Measurements from ENCODE around the gene SPOUT1. TPM values are rescaled to one million over a fixed set of nuclear protein-coding genes. Genes with fewer than 3 reads are reported as not detected.
"Not testable (repeated sequence)": the region's sequence is repeated elsewhere in the genome, so short reads cannot be mapped to it uniquely, and the experiment has no call there.

Gene SPOUT1
- total RNA-seq, 1 donor from 2014 or later = 34.6 TPM

DNA sequence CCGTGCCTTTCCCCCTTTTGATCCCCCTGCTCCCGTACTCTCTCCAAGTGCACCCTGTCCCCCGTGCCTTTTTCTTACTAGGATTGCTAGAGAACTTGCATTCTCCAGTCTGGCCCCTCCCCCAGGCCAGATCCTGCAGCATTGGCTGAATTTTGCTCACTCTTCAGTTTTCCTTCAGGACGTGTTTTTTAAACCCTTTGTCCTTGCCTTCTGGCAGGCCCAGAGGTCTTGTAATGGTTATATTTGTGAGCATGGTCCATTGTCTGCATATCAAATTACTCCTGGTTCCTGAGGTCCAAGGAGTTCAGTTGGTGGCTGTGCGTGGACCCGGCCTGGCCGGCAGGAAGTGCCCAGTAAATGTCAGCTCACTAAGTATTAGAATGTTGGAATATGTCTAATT, 41.9 kb downstream of the SPOUT1 start:
- no peaks in the 10 kb centered on the region for H3K27me3 Mint-ChIP-seq (ENCODE audit: low read depth)
- TF ChIP-seq, protein P1, sequence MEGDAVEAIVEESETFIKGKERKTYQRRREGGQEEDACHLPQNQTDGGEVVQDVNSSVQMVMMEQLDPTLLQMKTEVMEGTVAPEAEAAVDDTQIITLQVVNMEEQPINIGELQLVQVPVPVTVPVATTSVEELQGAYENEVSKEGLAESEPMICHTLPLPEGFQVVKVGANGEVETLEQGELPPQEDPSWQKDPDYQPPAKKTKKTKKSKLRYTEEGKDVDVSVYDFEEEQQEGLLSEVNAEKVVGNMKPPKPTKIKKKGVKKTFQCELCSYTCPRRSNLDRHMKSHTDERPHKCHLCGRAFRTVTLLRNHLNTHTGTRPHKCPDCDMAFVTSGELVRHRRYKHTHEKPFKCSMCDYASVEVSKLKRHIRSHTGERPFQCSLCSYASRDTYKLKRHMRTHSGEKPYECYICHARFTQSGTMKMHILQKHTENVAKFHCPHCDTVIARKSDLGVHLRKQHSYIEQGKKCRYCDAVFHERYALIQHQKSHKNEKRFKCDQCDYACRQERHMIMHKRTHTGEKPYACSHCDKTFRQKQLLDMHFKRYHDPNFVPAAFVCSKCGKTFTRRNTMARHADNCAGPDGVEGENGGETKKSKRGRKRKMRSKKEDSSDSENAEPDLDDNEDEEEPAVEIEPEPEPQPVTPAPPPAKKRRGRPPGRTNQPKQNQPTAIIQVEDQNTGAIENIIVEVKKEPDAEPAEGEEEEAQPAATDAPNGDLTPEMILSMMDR (IDR thresholded peaks at IDR 0.05; ENCODE audit: unreplicated experiment) = no peak
- H3K36me3 Mint-ChIP-seq = peaks cover under 1% of the 10 kb centered on the region
- DNase-seq (ENCODE audit: low spot score in 2 of 2, unreplicated experiment in 2 of 2) = no peak
- peak overlapping the region; percentile 95 for H3K4me3 Mint-ChIP-seq
- H3K27ac Mint-ChIP-seq = peak overlapping the region; percentile 95
- peaks cover 8% of the 10 kb centered on the region for H3K4me1 Mint-ChIP-seq
- H3K9me3 Mint-ChIP-seq = no peaks in the 10 kb centered on the region

DNA sequence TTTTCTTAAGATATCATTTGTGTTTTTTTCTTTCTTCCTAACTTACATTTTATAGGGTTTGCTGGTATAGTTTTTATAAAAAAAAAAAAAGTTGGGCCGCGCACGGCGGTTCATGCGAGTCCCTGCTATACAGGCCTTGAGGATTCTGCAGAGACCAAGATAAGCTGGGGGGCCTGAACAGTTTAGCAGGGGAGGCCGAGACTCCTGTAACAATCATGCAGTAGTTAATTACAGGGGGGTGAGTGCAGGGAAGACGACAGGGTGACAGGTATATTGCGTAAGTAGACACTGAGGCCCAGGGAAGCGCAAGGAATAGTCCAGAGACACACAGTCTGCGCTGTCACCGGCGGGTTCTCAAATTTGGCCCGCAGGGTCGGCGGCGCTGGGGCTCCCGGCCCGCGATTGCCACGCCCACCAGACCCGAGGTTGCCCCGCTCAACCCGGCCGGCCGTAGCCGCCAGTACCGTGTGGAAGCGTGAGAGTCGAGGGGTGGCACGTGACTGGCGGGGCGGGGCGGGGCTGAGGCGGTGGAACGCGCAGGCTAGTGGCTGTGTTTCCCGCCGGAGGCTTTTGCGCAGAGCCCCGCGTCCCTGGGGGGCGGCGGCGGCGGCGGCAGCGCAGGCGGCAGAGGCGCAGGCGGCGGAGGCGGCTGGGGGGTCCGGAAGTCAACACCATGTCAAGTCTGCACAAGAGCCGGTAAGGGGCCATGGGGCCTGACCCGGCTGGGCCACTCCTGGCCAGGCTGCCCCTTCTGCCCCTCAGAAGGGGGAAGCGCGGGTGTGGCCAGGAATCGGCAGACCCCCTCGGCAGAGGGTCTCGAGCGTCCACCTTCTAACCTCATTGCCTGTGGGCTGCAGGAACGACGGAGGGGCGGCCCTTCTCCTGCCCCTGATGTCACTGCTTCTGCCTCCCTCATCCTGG, 42.7 kb downstream of the SPOUT1 start, which contains the start of gene TBC1D13:
TSS of gene TBC1D13 (plus strand) at position 573 of the 921 bp plus-strand sequence. CDS start at position 674, 101 bp downstream.
- Mint-ChIP-seq H3K27me3 (ENCODE audit: low read depth) (no peaks in the 10 kb centered on the region), H3K27ac (peak within 1 kb of the TSS; percentile 95), H3K9me3 (no peaks in the 10 kb centered on the region), H3K36me3 (no peaks in the 10 kb centered on the region), H3K4me3 (peak within 1 kb of the TSS; percentile 95), H3K4me1 (peaks cover 8% of the 10 kb centered on the region)
- TF ChIP-seq, protein P1 (IDR thresholded peaks at IDR 0.05; ENCODE audit: unreplicated experiment) = no peak
- DNase-seq (ENCODE audit: low spot score in 2 of 2, unreplicated experiment in 2 of 2) = peak; percentile 80 to 90

DNA sequence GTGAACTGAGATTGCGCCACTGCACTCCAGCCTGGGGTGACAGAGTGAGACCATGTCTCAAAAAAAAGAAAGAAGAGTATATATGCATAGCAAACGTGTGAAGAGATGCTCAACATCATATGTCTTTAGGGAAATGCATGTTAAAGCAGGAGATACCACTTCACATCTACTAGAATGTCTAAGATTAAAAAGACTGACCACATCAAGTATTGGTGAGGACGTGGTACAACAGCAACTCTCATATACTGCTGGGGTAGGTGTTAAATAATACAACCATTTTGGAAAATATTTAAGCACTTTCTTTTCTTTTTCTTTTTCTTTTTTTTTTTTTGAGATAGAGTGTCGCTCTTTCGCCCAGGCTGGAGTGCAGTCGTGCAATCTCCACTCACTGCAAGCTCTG, 44.2 kb downstream of the SPOUT1 start:
- no peak overlapping the region for H3K4me3 Mint-ChIP-seq
- no peaks in the 10 kb centered on the region for H3K36me3 Mint-ChIP-seq
- no peak overlapping the region for H3K27ac Mint-ChIP-seq
- TF ChIP-seq, protein P1 (IDR thresholded peaks at IDR 0.05; ENCODE audit: unreplicated experiment) = no peak
- peaks cover 8% of the 10 kb centered on the region for H3K4me1 Mint-ChIP-seq
- H3K27me3 Mint-ChIP-seq (ENCODE audit: low read depth) = no peaks in the 10 kb centered on the region
- DNase-seq (ENCODE audit: low spot score in 2 of 2, unreplicated experiment in 2 of 2) = no peak
- H3K9me3 Mint-ChIP-seq = peaks cover 4% of the 10 kb centered on the region

DNA sequence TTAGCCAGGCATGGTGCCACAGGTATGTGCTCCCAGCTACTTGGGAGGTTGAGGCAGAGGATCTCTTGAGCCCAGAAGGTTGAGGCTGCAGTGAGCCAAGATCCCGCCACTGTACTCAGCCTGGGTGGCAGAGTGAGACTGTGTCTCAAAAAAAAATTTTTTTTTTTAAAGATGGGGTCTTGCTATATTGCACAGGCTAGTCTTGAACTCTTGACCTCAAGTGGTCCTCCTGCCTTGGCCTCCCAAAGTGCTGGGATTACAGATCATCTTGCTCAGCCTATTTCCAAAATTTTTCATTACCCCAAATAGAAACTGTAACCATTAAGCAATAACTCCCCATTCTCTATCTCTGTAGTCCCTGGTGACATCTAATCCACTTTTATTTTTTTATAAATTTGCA, 46.9 kb downstream of the SPOUT1 start:
- no peak overlapping the region for H3K4me3 Mint-ChIP-seq
- TF ChIP-seq, protein P1 (IDR thresholded peaks at IDR 0.05; ENCODE audit: unreplicated experiment) = no peak
- peaks cover 4% of the 10 kb centered on the region for H3K9me3 Mint-ChIP-seq
- H3K36me3 Mint-ChIP-seq = no peaks in the 10 kb centered on the region
- H3K27me3 Mint-ChIP-seq (ENCODE audit: low read depth) = no peaks in the 10 kb centered on the region
- no peak for DNase-seq (ENCODE audit: low spot score in 2 of 2, unreplicated experiment in 2 of 2)
- no peak overlapping the region for H3K27ac Mint-ChIP-seq
- H3K4me1 Mint-ChIP-seq = peaks cover 3% of the 10 kb centered on the region

DNA sequence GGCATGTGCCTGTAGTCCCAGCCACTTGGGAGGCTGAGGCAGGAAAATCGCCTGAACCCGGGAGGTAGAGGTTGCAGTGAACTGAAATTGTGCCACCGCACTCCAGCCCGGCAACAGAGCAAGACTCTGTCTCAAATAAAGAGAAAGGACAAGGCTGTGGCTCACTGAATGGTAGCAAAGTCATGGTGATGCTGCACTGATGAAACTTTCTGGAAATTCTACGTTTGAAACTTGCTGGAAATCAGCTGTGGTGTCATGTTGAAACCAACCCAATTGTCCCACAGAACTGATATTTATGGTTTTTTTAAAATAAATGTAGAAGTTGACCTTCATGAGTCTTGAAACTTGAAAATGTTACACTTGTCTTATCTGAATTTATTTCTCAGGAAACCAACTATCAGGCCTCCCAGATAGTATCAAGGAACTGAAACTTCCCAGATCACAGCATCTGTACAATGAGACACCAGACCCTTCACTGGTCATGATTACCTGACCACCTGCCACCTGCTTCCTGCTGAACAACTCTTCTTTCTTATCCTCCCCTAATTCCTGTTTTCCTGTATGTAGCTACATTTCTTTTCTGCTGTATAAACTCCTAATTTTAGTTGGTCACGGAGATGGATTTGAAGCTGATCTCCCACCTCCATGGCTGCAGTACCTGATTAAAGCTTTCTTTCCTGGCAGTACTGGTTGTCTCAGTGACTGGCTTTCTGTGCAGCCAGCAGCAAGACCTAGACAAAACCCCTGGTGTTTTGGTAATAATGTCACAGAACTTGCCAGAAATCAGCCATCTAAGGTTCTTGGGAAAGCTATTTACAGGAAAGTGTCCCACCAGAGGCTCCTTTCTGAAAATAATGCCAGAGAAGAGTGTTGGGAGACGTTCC, 48.2 kb downstream of the SPOUT1 start:
- TF ChIP-seq, protein P1 (IDR thresholded peaks at IDR 0.05; ENCODE audit: unreplicated experiment) = no peak
- no peak for DNase-seq (ENCODE audit: low spot score in 2 of 2, unreplicated experiment in 2 of 2)
- H3K9me3 Mint-ChIP-seq = peaks cover 4% of the 10 kb centered on the region
- H3K4me3 Mint-ChIP-seq = no peak overlapping the region
- no peaks in the 10 kb centered on the region for H3K36me3 Mint-ChIP-seq
- no peaks in the 10 kb centered on the region for H3K4me1 Mint-ChIP-seq
- no peak overlapping the region for H3K27ac Mint-ChIP-seq
- no peaks in the 10 kb centered on the region for H3K27me3 Mint-ChIP-seq (ENCODE audit: low read depth)

DNA sequence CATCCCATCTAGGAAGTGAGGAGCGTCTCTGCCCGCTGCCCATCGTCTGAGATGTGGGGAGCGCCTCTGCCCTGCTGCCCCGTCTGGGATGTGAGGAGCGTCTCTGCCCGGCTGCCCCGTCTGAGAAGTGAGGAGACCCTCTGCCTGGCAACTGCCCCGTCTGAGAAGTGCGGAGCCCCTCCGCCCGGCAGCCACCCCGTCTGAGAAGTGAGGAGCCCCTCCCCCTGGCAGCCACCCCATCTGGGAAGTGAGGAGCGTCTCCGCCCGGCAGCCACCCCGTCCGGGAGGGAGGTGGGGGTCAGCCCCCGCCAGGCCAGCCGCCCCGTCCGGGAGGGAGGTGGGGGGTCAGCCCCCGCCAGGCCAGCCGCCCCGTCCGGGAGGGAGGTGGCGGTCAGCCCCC, 49.5 kb downstream of the SPOUT1 start:
- not testable (repeated sequence) for H3K9me3 Mint-ChIP-seq; H3K27me3 Mint-ChIP-seq (ENCODE audit: low read depth); DNase-seq (ENCODE audit: low spot score in 2 of 2, unreplicated experiment in 2 of 2); H3K4me1 Mint-ChIP-seq; H3K36me3 Mint-ChIP-seq; H3K4me3 Mint-ChIP-seq; H3K27ac Mint-ChIP-seq

Measured in mesothelial cell of epicardium (in vitro differentiated cells).